ENCODE measurements around the gene MIOS. TPM values are rescaled to one million over a fixed set of nuclear protein-coding genes. Genes with fewer than 3 reads are reported as not detected.
"Not testable (repeated sequence)": the region's sequence is repeated elsewhere in the genome, so short reads cannot be mapped to it uniquely, and the experiment has no call there.

MIOS gene
- polyA plus RNA-seq, 1 donor: 28.3 TPM

GRCh38 chr7:7647495-7648036 is 80.9 kb downstream of the MIOS start:
- no peak for DNase-seq (ENCODE audit: low read depth)

GRCh38 chr7:7650682-7651206 is 84.1 kb downstream of the MIOS start:
- no peak for DNase-seq (ENCODE audit: low read depth)

DNA sequence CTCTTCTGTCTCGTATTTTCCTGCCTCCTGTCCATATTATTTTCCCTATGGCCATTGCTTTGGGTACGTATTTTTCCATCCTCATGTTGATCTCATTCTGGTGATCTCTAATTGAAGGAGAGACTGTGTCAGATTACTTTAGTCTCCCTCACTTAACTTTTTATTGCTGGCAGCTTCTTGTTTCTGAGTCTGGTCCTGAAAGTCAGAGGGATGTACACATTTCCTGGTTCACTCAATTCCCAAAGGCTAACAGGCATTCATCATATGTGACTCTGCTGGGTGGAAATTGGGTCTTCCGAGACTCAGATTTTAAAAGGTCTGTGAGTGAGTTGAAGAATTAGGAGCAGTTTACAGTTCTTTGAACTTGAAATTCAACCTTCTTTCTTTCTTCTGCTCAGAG is 84.8 kb downstream of the MIOS start:
- no peak for DNase-seq (ENCODE audit: low read depth)

GRCh38 chr7:7652798-7653540 is 86.3 kb downstream of the MIOS start:
- no peak for DNase-seq (ENCODE audit: low read depth)

DNA sequence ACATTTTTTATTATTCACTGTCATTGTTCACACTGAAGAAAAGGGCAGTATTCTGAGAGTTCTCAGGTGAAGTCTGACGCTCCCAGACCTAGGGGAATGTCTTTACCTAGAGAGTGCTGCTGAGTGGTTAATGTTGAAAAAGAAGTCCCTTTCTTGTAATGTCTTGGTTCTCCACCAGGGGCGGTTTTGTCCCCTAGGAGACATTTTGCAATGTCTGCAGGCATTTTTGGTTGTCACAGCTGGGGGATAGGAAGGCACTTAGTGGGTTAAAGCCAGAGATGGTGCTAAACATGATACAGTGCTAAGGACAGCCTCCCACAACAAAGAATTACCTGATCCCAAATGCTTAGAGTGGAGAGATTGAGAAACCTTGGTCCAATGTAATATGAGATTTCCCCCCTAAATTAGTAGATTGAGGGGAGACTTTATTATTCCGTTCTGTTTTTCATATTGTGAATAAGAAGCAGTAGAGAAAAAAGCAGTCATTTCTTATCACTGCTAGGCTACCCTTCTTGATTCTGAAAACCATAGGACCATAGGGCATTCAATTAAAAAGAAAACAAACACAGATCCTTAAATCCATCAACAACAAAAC is 87.0 kb downstream of the MIOS start:
- DNase-seq (ENCODE audit: low read depth): no peak

GRCh38 chr7:7654964-7655715 is 88.5 kb downstream of the MIOS start:
- DNase-seq (ENCODE audit: low read depth): no peak

DNA sequence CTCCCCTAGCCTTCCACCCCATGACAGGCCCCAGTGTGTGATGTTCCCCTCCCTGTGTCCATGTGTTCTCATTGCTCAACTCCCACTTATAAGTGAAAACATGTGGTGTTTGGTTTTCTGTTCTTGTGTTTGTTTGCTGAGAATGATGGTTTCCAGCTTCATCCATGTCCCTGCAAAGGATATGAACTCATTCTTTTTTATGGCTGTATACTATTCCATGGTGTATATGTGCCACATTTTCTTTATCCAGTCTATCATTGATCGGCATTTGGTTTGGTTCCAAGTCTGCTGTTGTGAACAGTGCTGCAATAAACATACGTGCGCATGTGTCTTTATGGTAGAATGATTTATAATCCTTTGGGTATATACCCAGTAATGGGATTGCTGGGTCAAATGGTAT is 89.8 kb downstream of the MIOS start:
- DNase-seq (ENCODE audit: low read depth): not testable (repeated sequence)

Other genes starting within 250 kb of the MIOS start
- gene COL28A1, start 31.0 kb upstream of the MIOS start, polyA plus RNA-seq (ENCODE audit: insufficient read length): 1.1 TPM
- 7.7 TPM for gene UMAD1, start 73.9 kb downstream of the MIOS start, polyA plus RNA-seq (ENCODE audit: insufficient read length)
- 19.8 TPM for gene RPA3, start 151.7 kb downstream of the MIOS start, polyA plus RNA-seq (ENCODE audit: insufficient read length)